HepG2 (cell line): Measurements from ENCODE around the gene HMGB3. TPM values are rescaled to one million over a fixed set of nuclear protein-coding genes. Genes with fewer than 3 reads are reported as not detected.

Source experiments
- ATAC-seq: fragments of 200-7000 bp; cut with Tn5 transposase; 3 replicates; pipeline ENCODE4 v1.9.1; 2020; ENCODE audit warnings: mild to moderate bottlenecking, moderate library complexity
- BruUV-seq: library from RNA; stranded (reverse); fragments of 400-500 nt; replicated peaks from 2 replicates; lab custom pipeline; 2021; lab: Mats Ljungman, UMichigan
- CTCF ChIA-PET: fragments of 300-600 bp; formaldehyde crosslinking; extraction: SDS; loops from one replicate; lab custom pipeline; 2021; ENCODE audit warnings: low total read pairs, inconsistent platforms, low intra/inter-chr PET ratio; lab: Yijun Ruan, JAX
- POLR2A ChIA-PET: fragments of 350-600 bp; sonication (Branson Sonifier 250); formaldehyde crosslinking; loops from one replicate; lab custom pipeline; 2020; ENCODE audit warnings: antibody characterized with exemption, inconsistent platforms; lab: Yijun Ruan, JAX
- DNase-seq: peaks from one replicate; pipeline ENCODE4 v3.0.0-alpha.2; 2015; ENCODE audit warnings: low spot score
- FAIRE-seq: peaks from 3 replicates; lab custom pipeline; 2011; peaks lifted over from hg19 to GRCh38; lab: Jason Lieb, UNC
- H2AFZ ChIP-seq: one replicate; pipeline ENCODE4 v1.6.1; 2011; ENCODE audit warnings: low read length, inconsistent platforms
- H3K27ac ChIP-seq: fragments of 300-600 bp; 3 replicates; pipeline ENCODE4 v1.8.0; 2011; ENCODE audit warnings: mixed run types, mild to moderate bottlenecking, mixed read lengths, low read length, inconsistent platforms; ENCODE audit not compliant: insufficient read depth; ENCODE audit errors: extremely low read length
- H3K27me3 ChIP-seq, 2 experiments: fragments of 200-600 bp in 1 of 2; 2 replicates in 1 of 2; 3 replicates in 1 of 2; pipeline versions ENCODE4 v1.6.0 to v1.8.0; 2011; ENCODE audit warnings: low read length in 2 of 2, mild to moderate bottlenecking in 2 of 2, moderate library complexity in 2 of 2, inconsistent platforms in 1 of 2; ENCODE audit not compliant: insufficient read depth in 2 of 2, control insufficient read depth in 1 of 2
- H3K36me3 ChIP-seq, 2 experiments: fragments of 200-600 bp in 1 of 2; replicated peaks in 1 of 2; 2 replicates in 1 of 2; 3 replicates in 1 of 2; pipeline versions ENCODE4 v1.5.1 to v1.8.0; 2011; ENCODE audit warnings: low read length in 2 of 2, inconsistent platforms in 1 of 2; ENCODE audit not compliant: insufficient read depth in 2 of 2, control insufficient read depth in 1 of 2
- H3K4me1 ChIP-seq: 2 replicates; pipeline ENCODE4 v1.5.1; 2012; ENCODE audit warnings: low read length, inconsistent platforms; ENCODE audit not compliant: insufficient read depth
- H3K4me2 ChIP-seq: 2 replicates; pipeline ENCODE4 v1.6.0; 2011; ENCODE audit warnings: low read depth, low read length, inconsistent platforms
- H3K4me3 ChIP-seq, 3 experiments: fragments of 200-600 bp in 1 of 3; sonication (generic), shearing (Covaris generic) in 1 of 3; replicated peaks in 1 of 3; 2 replicates each; pipeline ENCODE4 v1.5.1; 2011 to 2016; ENCODE audit warnings: low read length in 3 of 3, inconsistent platforms in 2 of 3, low read depth in 2 of 3, mild to moderate bottlenecking in 2 of 3, control low read depth in 1 of 3, mixed read lengths in 1 of 3; ENCODE audit not compliant: insufficient read depth in 1 of 3
- H3K79me2 ChIP-seq: one replicate; pipeline ENCODE4 v1.6.1; 2011; ENCODE audit warnings: low read length, inconsistent platforms; ENCODE audit not compliant: insufficient read depth
- H3K9ac ChIP-seq: 2 replicates; pipeline ENCODE4 v1.6.0; 2011; ENCODE audit warnings: mild to moderate bottlenecking, low read depth, low read length, inconsistent platforms; ENCODE audit not compliant: insufficient read depth
- H3K9me3 ChIP-seq: 2 replicates; pipeline ENCODE4 v1.5.1; 2012; ENCODE audit warnings: mild to moderate bottlenecking, low read length
- H4K20me1 ChIP-seq: 2 replicates; pipeline ENCODE4 v1.6.0; 2011; ENCODE audit warnings: inconsistent platforms, mild to moderate bottlenecking, low read length, moderate library complexity; ENCODE audit not compliant: insufficient read depth
- ATF1 ChIP-seq: IDR thresholded peaks from 2 replicates; pipeline ENCODE4 v1.6.1; 2016; ENCODE audit warnings: mild to moderate bottlenecking, control low read depth
- CCAR2 ChIP-seq: fragments of 200-400 bp; formaldehyde crosslinking; optimal IDR thresholded peaks from 2 replicates; pipeline ENCODE3; 2018; ENCODE audit warnings: low read depth, mild to moderate bottlenecking, low read length, moderate library complexity
- TRAFD1 ChIP-seq: sonication (generic); formaldehyde crosslinking; IDR thresholded peaks from 2 replicates; pipeline ENCODE4 v1.5.1; 2020; ENCODE audit warnings: missing genetic modification reagents, mild to moderate bottlenecking, borderline replicate concordance
- ZFAT ChIP-seq: sonication (generic); formaldehyde crosslinking; conservative IDR thresholded peaks from 2 replicates; pipeline ENCODE4 v1.8.1; 2023; ENCODE audit warnings: missing genetic modification reagents, inconsistent platforms
- WGBS: methylation state at CpG from one replicate; pipeline ENCODE4 v1.1.6; 2017; ENCODE audit warnings: low lambda C conversion rate; 5-methylcytosine and 5-hydroxymethylcytosine counted together
- in situ Hi-C: cut with HindIII; loops from 2 replicates; pipeline ENCODE4 v1.10.0; 2017; ENCODE audit warnings: low pct_unique_long_range_greater_than_20kb; ENCODE audit not compliant: extremely low pct_ligation_motif_present
- intact Hi-C: fragments of 100-400 bp; cut with micrococcal nuclease; formaldehyde crosslinking; loops from one replicate; pipeline ENCODE4 v1.10.0; 2022; ENCODE audit not compliant: unreplicated experiment
- polyA plus RNA-seq, 8 experiments: library from polyadenylated mRNA; depleted of rRNA in 3 of 8; stranded (reverse) in 7 of 8; unstranded in 1 of 8; fragments of >200 nt; fragmentation: Illumina TruSeq in 4 of 8; extraction: Trizol in 4 of 8; gene quantifications; 2 replicates each; pipeline versions ENCODE4 v1.2.1 to v1.2.3, GENCODE V29; 2011 to 2016; ENCODE audit warnings: low read depth in 4 of 8, missing spikeins in 1 of 8, mixed read lengths in 1 of 8; ENCODE audit not compliant: insufficient read depth in 1 of 8
- total RNA-seq, 5 experiments: library from RNA; depleted of rRNA; stranded (reverse); fragments of >200 nt; fragmentation: Illumina TruSeq; extraction: Trizol; gene quantifications; 2 replicates each; pipeline ENCODE4 v1.2.3, GENCODE V29; 2016; ENCODE audit warnings: low read depth in 1 of 5
- TF ChIP-seq, protein P1 (sequence below): sonication (generic); formaldehyde crosslinking; IDR thresholded peaks from 2 replicates; pipeline ENCODE4 v1.9.0; 2021; ENCODE audit warnings: missing genetic modification reagents, mild to moderate bottlenecking, borderline replicate concordance
- TF ChIP-seq, protein P2 (sequence below): sonication (generic); formaldehyde crosslinking; IDR thresholded peaks from 2 replicates; pipeline ENCODE4 v1.4.0; 2020; ENCODE audit warnings: missing genetic modification reagents
- TF ChIP-seq, protein P3 (sequence below): IDR thresholded peaks from 2 replicates; pipeline ENCODE4 v1.6.1; 2016; ENCODE audit warnings: low read depth, missing genetic modification reagents, missing compliant biosample characterization
- TF ChIP-seq, protein P4 (sequence below): IDR thresholded peaks from 2 replicates; pipeline ENCODE4 v1.6.1; 2016

The HMGB3 gene
- total and polyA plus RNA-seq, 2 of the 13 experiments (the other 11 are each of a cell fraction or from before 2014, with no cell fraction given): 8.5 to 87.1 TPM

DNA sequence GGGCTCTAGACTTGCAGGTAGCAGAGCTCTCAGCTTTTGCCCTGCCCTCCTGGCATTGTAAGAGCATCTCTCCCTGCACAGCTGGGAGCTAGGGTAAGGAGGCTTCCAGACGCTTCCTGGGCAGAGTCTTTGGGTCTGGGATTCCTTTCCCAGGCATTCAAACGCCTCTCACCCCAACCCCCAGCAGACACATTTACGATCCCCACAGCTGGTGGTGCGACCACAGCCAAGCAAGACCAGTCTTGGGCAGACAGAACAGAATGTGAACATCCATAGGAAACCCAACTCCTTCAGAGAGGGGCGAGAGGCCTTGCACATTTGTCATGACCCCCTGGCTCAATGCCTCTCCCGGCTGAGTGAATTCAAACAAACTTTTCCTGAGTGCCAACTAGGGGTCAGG, 46.6 kb upstream of the HMGB3 start:
- Histone ChIP-seq H3K4me1 (no peaks in the 10 kb centered on the region), H3K4me3 (no peak overlapping the region), H4K20me1 (no peaks in the 10 kb centered on the region), H3K27me3 (no peaks in the 10 kb centered on the region; a peak in 2 of 5 replicates), H3K4me2 (no peak overlapping the region), H3K79me2 (no peaks in the 10 kb centered on the region), H3K36me3 (no peaks in the 10 kb centered on the region), H3K27ac (no peak overlapping the region), H3K9ac (no peak overlapping the region), H3K9me3 (no peaks in the 10 kb centered on the region), H2AFZ (no peak overlapping the region)
- in situ Hi-C loops: no loop called here
- no peak for FAIRE-seq
- intact Hi-C loops: no loop called here
- no peak for ATAC-seq
- BruUV-seq: no TSS peak
- CTCF ChIA-PET: no interaction called here
- 0% methylated on average over 4 of the region's 6 CpGs for WGBS
- no peak for DNase-seq
- POLR2A ChIA-PET: no interaction called here
- TF ChIP-seq ATF1 (CRISPR knock-in tag): no peak
- TF ChIP-seq, protein P1, sequence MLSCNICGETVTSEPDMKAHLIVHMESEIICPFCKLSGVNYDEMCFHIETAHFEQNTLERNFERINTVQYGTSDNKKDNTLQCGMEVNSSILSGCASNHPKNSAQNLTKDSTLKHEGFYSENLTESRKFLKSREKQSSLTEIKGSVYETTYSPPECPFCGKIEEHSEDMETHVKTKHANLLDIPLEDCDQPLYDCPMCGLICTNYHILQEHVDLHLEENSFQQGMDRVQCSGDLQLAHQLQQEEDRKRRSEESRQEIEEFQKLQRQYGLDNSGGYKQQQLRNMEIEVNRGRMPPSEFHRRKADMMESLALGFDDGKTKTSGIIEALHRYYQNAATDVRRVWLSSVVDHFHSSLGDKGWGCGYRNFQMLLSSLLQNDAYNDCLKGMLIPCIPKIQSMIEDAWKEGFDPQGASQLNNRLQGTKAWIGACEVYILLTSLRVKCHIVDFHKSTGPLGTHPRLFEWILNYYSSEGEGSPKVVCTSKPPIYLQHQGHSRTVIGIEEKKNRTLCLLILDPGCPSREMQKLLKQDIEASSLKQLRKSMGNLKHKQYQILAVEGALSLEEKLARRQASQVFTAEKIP (CRISPR knock-in tag): no peak
- no peak for TF ChIP-seq ZFAT (CRISPR knock-in tag)
- TF ChIP-seq CCAR2: no peak
- no peak for TF ChIP-seq TRAFD1 (CRISPR knock-in tag)
- TF ChIP-seq, protein P2, sequence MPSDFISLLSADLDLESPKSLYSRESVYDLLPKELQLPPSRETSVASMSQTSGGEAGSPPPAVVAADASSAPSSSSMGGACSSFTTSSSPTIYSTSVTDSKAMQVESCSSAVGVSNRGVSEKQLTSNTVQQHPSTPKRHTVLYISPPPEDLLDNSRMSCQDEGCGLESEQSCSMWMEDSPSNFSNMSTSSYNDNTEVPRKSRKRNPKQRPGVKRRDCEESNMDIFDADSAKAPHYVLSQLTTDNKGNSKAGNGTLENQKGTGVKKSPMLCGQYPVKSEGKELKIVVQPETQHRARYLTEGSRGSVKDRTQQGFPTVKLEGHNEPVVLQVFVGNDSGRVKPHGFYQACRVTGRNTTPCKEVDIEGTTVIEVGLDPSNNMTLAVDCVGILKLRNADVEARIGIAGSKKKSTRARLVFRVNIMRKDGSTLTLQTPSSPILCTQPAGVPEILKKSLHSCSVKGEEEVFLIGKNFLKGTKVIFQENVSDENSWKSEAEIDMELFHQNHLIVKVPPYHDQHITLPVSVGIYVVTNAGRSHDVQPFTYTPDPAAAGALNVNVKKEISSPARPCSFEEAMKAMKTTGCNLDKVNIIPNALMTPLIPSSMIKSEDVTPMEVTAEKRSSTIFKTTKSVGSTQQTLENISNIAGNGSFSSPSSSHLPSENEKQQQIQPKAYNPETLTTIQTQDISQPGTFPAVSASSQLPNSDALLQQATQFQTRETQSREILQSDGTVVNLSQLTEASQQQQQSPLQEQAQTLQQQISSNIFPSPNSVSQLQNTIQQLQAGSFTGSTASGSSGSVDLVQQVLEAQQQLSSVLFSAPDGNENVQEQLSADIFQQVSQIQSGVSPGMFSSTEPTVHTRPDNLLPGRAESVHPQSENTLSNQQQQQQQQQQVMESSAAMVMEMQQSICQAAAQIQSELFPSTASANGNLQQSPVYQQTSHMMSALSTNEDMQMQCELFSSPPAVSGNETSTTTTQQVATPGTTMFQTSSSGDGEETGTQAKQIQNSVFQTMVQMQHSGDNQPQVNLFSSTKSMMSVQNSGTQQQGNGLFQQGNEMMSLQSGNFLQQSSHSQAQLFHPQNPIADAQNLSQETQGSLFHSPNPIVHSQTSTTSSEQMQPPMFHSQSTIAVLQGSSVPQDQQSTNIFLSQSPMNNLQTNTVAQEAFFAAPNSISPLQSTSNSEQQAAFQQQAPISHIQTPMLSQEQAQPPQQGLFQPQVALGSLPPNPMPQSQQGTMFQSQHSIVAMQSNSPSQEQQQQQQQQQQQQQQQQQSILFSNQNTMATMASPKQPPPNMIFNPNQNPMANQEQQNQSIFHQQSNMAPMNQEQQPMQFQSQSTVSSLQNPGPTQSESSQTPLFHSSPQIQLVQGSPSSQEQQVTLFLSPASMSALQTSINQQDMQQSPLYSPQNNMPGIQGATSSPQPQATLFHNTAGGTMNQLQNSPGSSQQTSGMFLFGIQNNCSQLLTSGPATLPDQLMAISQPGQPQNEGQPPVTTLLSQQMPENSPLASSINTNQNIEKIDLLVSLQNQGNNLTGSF: no peak
- TF ChIP-seq, protein P3, sequence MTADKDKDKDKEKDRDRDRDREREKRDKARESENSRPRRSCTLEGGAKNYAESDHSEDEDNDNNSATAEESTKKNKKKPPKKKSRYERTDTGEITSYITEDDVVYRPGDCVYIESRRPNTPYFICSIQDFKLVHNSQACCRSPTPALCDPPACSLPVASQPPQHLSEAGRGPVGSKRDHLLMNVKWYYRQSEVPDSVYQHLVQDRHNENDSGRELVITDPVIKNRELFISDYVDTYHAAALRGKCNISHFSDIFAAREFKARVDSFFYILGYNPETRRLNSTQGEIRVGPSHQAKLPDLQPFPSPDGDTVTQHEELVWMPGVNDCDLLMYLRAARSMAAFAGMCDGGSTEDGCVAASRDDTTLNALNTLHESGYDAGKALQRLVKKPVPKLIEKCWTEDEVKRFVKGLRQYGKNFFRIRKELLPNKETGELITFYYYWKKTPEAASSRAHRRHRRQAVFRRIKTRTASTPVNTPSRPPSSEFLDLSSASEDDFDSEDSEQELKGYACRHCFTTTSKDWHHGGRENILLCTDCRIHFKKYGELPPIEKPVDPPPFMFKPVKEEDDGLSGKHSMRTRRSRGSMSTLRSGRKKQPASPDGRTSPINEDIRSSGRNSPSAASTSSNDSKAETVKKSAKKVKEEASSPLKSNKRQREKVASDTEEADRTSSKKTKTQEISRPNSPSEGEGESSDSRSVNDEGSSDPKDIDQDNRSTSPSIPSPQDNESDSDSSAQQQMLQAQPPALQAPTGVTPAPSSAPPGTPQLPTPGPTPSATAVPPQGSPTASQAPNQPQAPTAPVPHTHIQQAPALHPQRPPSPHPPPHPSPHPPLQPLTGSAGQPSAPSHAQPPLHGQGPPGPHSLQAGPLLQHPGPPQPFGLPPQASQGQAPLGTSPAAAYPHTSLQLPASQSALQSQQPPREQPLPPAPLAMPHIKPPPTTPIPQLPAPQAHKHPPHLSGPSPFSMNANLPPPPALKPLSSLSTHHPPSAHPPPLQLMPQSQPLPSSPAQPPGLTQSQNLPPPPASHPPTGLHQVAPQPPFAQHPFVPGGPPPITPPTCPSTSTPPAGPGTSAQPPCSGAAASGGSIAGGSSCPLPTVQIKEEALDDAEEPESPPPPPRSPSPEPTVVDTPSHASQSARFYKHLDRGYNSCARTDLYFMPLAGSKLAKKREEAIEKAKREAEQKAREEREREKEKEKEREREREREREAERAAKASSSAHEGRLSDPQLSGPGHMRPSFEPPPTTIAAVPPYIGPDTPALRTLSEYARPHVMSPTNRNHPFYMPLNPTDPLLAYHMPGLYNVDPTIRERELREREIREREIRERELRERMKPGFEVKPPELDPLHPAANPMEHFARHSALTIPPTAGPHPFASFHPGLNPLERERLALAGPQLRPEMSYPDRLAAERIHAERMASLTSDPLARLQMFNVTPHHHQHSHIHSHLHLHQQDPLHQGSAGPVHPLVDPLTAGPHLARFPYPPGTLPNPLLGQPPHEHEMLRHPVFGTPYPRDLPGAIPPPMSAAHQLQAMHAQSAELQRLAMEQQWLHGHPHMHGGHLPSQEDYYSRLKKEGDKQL (CRISPR knock-in tag): no peak
- TF ChIP-seq, protein P4, sequence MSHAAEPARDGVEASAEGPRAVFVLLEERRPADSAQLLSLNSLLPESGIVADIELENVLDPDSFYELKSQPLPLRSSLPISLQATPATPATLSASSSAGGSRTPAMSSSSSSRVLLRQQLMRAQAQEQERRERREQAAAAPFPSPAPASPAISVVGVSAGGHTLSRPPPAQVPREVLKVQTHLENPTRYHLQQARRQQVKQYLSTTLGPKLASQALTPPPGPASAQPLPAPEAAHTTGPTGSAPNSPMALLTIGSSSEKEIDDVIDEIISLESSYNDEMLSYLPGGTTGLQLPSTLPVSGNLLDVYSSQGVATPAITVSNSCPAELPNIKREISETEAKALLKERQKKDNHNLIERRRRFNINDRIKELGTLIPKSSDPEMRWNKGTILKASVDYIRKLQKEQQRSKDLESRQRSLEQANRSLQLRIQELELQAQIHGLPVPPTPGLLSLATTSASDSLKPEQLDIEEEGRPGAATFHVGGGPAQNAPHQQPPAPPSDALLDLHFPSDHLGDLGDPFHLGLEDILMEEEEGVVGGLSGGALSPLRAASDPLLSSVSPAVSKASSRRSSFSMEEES (CRISPR knock-in tag): no peak
